H4 (cell line): Measurements from ENCODE around the gene TACC2. TPM values are rescaled to one million over a fixed set of nuclear protein-coding genes. Genes with fewer than 3 reads are reported as not detected.

Experiments used
- DNase-seq: peaks from one replicate; pipeline ENCODE4 v3.0.0-alpha.2; 2015; ENCODE audit warnings: low spot score
- total RNA-seq: library from RNA; depleted of rRNA; stranded (reverse); fragments of >200 nt; shearing (Covaris generic); gene quantifications from 2 replicates; pipeline ENCODE4 v1.2.3, GENCODE V29; 2014

Gene TACC2
- total RNA-seq, 1 experiment from 2014 or later, result 1.8 TPM

GRCh38 chr10:122143238-122143841 is 154.4 kb downstream of the TACC2 start:
- no peak for DNase-seq

GRCh38 chr10:122144199-122144598 is 155.2 kb downstream of the TACC2 start:
- no peak for DNase-seq

DNA sequence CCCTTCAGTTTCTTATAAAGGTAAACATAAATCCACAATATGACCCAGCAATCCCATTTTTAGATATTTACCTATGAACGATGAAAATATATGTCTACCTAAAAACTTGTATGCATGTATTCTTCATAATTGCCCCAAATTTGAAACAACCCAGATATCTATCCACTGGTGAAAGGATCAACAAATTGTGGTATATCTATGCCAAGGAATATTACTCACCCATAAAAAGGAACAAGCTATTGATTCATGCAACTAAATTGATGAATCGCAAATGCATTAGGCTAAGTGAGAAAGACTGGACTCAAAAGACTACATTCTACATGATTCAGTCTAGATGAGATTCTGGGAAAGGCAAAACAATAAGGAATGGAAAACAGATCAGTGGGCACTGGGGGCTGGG is 156.2 kb downstream of the TACC2 start:
- no peak for DNase-seq

GRCh38 chr10:122147663-122148062 is 158.7 kb downstream of the TACC2 start:
- no peak for DNase-seq

DNA sequence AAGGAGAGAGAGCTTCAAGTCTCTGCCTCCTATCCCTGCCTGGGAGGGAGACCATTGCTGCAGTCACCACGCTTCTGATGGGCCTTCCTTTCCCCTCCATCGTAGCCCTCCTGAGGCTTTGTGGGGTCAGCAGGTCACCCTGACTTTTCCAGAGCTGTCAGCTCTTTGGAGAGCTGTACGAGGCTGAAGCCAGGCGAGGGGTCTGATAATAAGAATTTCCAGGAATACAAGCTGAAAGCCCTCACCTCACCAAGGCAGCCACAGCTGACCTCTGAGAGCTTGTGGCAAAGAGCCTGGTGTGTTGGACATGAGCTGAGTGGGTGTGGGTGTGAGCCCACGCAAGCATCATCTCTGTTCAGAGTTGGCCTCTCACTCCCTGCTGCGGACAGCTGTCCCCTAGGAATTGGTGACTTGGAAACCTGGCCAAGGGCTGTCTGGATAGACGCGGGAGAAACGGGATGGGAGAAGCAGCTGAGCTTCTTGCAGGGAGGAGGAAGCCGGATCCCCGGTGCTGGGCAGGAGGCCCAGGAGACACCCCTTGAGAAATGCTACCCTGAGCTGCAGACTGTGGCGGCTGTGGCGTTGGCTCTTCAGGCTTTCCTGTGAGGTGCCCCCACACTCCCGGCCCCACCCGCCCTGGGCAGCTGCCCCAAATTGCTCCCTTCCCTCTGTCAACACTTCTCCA is 160.1 kb downstream of the TACC2 start:
- DNase-seq, result no peak

DNA sequence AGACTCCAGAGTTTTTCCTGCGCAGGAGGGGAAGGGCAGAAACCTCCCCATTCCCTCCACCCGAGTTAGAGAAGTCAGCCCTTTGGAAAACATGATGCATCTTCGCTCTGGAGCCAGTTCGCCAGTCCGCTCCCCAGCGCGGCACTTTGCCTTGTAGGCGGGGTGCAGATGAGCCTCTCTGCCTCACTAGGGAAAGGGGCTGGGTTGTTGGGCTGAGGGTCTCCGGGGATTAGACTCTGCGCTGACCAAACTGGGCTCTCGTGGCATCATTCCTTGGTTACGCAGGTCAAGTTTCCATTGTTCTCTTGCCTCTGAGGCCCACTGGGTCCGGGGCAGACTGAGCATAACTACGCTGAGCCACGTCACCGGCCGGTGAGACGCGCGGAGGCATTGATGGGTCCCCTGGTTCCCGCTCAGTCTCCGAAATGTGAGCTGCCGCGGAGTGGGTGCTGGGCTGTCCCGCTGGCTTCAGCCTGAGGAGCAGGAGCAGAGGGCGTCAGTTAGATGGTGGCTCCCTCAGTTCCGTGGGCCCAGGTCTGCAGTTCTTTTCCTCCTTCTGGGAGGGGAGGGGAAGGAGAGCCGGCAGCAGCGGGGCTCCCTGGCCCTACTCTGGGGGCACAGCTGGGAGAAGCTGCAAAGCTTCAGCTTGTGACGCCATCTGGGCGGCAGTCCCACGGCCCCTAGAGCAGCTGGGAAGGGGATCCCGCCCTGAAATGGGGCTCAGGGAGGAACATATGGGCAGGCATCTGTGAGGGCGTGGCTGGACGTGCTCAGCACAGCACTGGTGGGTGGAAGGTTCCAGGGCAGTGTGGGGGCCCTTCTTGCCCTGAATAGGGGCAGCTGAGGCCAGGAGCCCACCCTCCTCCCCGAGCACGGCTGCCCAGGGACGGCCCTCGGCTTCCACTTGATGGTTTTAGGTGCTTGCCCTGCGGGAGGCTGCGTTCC is 160.9 kb downstream of the TACC2 start:
- no peak for DNase-seq

DNA sequence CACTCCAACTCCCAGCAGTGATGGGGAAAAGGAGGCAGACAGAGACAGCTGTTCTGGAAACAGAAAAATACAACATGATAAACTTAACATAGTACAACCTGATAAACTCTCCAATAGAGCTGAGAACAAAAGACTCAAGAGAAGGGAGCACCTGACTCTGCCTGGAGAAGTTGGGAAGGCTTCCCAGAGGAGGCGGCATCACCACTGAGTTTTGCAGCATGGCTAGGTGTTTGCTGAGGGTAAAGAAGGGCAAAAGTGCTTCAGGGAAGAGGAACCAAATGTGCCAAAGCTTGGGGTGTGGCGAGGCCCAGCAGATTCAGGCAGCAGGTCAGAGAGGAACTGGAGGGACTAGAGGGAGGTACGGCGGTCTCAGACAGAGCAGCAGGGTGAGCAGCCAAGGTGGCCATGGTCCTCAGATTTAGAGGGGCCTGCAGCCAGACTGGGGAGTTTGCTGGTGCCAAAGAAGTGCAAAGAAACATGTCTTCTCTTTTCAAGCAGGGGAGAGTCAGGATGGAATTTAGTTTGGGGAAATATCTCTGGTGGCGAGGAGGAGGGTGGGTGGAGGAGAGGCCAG is 162.2 kb downstream of the TACC2 start:
- no peak for DNase-seq

DNA sequence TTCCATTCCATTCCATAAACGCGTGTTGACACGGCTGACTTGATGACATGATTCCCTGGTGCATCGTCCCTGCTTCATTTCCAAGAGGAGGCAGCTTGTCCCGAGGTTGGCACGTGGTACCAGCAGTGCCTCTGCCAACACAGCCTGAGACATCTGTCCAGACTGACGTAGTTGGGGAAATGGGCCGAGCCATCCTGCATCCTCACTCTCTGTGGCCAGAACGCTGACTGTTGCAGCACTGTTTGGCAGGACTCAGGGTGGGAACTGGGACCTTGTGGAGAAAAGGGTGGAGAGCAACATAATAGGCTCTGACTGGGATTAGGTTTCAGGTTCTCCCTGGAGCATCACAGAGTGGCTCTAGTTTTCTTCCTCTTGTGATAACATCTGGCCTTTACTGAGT is 163.6 kb downstream of the TACC2 start:
- peak; percentile 41 for DNase-seq

GRCh38 chr10:122154031-122154544 is 165.1 kb downstream of the TACC2 start:
- DNase-seq, result no peak

DNA sequence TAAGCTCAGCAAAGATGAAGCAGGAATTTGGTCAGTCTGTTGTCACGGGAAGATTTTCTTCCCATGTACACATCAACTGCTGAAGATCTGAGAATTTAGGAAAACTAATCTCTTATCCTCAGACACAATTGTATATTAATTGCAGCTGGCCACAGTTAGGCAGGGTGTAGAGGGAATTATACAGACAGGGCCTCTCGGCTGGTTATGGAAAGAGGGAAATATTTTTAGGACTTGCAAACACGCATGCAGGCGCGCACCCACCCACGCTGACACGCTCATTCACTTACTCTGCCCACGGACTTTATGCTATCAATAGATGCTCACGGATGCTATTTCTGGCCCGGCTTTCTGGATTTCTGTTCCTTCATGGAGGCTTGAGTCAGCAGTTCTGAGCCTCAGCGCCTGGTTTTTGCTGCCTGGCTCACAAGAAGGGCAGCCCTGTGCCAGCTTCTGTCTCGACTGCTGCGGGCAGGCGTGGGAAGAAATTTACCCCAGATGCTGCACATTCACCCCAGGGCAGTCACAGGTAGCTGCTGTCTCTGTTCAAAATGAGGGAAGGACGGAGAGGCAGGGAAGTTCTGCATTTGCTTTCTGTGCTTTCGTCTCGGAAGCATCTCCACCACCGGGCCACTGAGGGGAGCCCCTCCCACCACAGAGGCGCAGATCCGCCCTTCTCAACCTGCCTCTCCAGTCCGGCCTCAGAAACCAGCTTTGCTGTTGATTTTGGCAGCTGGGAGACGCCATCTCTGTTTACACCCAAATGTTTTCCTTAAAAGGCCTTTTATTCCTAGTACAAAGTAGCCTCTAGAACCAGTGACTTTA is 165.8 kb downstream of the TACC2 start:
- no peak for DNase-seq

GRCh38 chr10:122157451-122157850 is 168.5 kb downstream of the TACC2 start:
- no peak for DNase-seq

GRCh38 chr10:122158362-122158761 is 169.4 kb downstream of the TACC2 start:
- DNase-seq, result no peak

DNA sequence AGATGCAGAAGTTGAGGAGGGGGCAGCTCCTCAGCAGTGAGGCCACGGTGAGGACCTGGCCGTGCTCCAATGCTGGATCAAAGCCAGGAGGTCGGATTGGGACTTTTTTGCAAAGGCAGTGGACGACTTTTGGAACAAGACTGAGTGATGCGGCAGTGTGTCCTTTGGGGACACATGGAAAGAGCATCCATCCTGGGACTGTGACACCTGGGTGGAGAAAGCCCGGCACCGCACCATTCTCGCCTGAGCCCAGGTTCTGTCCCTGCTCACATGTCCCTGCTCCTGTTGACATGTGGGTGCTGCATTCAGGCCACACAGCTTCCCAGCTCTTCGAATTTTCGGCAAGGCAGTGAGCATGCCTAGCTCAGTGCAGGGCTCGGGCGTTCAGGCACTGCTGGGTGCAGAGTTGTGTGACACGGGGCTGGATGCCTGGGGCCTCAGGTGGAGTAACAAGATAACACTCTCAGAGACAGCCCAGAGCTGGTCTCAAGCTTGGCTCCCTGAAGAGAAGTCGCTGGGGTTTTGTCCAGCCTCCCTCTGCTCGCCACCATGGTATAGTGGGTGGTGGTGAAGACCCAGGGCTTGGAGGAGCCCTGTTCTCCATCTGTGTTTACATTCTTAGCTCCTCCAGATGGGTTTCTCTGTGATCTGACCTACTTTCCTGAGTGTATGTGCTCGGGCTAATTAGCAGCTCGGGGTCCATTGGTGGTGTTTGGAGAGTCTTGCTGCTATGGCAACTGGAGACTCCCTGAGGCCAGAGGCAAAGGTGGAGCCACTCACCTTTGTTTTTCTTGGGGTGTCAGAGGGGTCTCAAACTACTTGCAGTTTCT is 170.4 kb downstream of the TACC2 start:
- DNase-seq, result no peak

DNA sequence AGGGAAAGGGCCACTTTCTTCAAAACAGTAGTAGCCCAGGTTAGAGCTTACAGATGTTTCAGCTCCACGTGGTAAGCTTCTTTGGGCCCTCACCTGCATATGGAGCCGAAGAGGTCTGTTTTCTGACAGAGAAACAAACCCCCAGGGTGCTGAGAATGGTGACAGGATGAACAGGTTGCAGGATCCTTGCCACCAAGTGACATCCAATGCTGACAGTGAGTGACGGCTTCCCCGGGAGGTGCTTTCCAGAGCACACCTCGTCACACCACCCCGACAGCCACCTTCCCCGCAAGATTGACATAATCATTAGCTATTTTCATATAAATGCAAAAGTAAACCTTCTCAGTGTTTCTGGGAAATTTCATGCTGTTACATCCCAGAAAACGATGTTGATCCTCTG is 172.8 kb downstream of the TACC2 start:
- DNase-seq, result no peak

GRCh38 chr10:122162671-122163173 is 173.8 kb downstream of the TACC2 start:
- DNase-seq, result no peak

GRCh38 chr10:122163174-122164022 is 174.4 kb downstream of the TACC2 start:
- no peak for DNase-seq

DNA sequence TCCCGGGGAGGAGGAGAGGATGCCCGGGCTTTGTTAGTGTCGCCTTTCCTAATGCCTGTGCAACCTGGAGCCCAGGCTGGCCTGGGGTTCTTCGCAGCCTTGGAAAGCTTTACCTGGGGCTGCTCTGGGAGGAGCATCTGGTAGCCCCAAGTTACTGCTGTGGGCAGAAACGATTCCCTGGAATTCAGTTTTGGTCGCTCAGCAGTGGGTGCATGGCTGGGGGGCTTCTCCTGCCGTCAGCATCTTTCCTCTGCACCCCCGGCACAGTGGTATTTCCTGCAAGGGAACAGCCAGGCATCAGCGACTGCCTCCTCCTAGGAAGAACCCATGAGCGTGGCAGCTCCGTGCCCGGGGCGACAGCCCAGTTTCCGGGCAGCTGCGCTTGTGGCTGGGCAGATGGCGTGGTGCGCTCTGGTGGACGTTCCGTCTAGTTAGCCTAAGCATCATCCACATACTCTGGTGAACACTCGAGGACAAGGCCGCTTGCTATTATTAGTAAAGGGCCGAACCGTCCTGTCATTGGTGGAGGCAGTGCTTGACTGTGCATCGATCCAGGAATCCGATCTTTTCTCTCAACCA is 175.1 kb downstream of the TACC2 start:
- DNase-seq, result no peak

DNA sequence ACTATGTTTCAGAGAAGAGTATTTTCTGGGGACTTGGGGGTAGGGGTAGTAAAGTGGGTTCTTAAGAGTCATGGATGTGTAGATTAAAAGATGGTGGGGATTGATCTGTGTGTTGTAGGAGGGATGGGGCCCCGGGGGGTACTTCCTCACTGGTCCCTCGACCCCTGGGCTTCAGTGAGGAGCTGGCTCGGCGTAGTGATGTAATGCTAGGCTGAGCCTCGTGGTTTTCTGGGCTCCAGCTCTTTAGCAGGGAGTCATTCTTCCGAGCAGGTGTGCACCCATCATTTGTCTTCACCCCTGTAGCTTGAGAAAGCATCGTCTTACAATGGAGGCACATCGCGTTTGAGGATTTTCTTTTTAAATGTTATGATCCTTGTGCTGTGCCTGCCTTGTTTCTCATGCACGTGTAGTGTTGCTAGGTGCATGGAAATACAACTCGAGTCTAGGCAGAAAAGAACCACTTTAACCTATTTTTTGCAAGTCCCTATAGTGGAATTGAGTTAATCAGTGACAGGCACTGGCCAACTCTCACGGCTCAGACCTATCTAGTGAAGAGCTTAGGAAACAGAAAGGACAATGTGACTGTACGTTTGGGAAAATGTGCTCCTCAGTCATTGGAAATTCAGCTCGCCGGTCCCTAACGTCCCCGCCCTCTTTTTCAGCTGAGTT is 176.0 kb downstream of the TACC2 start:
- DNase-seq, result no peak
